Bone marrow (tissue), 2 donors: ENCODE measurements around the gene MAGI2.
"Not testable (repeated sequence)": the region's sequence is repeated elsewhere in the genome, so short reads cannot be mapped to it uniquely, and the experiment has no call there.

Source experiments
- DNase-seq, 2 donors: peaks; one replicate each; lab custom pipeline; 2025; lab: John Stamatoyannopoulos, UW

Gene MAGI2

DNA sequence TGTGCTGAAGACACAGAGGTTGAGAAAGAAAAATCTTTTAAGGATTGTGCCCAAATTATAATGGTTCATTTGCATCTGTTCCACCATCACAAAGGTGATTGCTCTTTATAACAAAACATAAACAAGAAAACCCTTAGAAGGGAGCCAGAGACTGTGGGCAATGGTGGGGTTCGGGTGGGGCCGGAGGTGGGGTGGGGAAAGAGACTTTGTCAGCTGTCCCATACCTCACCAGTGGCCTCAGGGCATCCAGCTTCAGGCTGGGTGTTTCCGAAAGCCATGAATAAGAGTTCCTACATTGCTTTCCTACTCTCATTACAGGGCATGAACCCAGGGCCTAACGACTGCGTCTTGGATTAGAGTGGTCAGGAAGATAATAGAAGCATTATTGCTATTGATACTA, 1427.0 kb downstream of the MAGI2 start:
- no peak for DNase-seq

- no peak for DNase-seq
Measured at GRCh38 chr7:78024591-78024990, 1428.9 kb downstream of the MAGI2 start.

- DNase-seq = no peak
Measured at GRCh38 chr7:78023191-78023590, 1430.3 kb downstream of the MAGI2 start.

- no peak for DNase-seq
Measured at GRCh38 chr7:78022165-78022564, 1431.3 kb downstream of the MAGI2 start.

DNA sequence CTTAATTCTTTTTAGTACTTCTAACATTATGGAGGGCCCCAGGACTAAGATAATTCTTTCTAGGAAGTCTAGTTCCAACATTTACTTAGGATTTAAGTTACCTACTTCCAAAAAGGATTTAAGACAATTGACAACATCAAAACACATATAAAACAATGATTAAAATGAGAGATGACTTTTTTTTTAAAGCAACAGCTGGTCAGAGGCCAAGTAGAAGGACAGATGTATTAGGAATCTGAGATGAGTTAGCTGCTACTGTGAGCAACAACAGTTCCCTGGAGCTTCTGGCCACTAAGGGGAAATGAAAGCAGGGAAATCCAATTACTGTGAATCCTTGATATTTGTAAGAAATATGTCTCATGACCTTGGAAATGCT, 1432.6 kb downstream of the MAGI2 start:
- DNase-seq = no peak

GRCh38 chr7:78020136-78020873, 1433.2 kb downstream of the MAGI2 start:
- peak; percentile 13 to 50 for DNase-seq

- DNase-seq = peak; percentile 50
Measured at GRCh38 chr7:78019447-78020135, 1433.9 kb downstream of the MAGI2 start.

DNA sequence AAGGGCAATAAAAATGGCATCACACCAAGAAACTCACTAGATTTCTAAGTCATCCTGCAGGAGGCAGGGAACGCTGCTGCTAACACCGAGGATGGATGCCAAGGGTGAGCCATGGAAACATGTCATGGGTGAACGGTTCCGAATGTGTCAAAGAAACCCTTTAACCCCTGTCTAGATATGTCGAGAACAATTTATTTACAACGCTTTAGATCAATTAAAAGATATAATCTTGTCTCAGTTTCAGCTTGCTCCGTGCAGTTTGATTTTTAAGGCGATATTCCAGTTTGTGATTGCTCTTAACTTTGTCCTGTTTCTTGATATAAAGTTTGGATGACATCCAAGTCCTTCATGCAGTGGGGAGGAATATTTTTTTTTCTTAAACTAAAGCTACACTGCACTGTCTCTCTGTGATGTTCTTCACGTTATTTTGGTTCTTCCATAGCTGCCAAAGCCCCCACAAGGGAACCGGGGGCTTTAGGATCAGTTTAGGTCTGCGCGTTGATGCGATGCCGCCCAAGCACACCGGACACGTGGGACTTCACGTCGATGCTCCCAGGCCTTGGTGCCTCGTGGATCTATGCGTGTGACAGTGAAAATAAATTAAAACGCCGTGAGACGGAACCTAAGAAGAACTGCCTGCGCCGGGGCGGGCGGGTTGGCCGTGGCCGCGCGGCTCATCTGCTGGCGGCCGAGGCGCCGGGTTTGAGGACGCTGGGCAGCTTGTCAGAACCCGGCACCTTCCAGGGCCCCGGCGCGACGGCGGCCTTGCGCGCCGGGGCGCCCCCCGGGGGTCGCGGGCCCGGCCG, 1434.6 kb downstream of the MAGI2 start:
- DNase-seq = peak in 1 of 2 donors; percentile 2

GRCh38 chr7:78017591-78018100, 1435.8 kb downstream of the MAGI2 start:
- no peak for DNase-seq

GRCh38 chr7:78015574-78016260, 1437.8 kb downstream of the MAGI2 start:
- DNase-seq = no peak

- DNase-seq = no peak
Measured at GRCh38 chr7:78014401-78014800, 1439.1 kb downstream of the MAGI2 start.

- DNase-seq = no peak
Measured at GRCh38 chr7:78013386-78013785, 1440.1 kb downstream of the MAGI2 start.

DNA sequence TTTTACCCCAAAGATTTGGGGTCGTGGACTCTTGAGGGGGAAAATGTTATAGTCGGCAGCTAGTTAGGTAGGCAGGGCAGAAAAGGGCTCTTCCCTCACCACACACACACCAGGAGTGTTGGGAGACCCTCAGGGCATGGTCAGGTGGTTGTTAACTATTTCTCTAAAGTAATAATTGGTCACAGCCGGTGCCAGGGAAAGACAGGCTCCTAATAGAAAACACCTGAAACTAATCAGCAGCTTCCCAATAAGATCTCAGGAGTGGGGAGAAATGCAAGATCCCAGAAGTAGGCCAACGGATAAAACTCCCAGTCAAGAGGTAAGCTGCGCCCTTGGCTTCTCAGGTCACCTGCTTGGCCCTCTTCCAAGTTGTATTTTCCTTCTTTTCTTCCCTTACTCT, 1441.8 kb downstream of the MAGI2 start:
- no peak for DNase-seq

DNA sequence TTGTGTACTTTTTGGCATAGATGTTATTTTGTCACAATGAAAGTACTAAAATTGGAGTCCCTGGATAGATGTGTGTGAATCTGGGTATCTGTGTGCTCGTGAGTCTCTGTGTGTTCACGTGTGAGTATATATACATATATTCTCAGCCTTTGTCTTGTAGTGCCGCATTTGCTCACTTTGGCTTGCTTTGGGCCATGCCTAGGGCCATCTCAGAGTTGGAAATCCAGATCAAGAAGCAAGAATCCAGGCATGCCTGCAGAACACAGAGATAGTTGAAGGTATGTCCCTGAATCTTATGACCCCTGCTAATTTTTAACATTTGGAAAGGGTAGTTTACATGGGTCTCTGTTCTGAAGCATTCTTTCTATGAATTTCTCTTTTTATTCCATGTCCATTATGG, 1446.2 kb downstream of the MAGI2 start:
- no peak for DNase-seq

- no peak for DNase-seq
Measured at GRCh38 chr7:78006063-78006755, 1447.3 kb downstream of the MAGI2 start.

DNA sequence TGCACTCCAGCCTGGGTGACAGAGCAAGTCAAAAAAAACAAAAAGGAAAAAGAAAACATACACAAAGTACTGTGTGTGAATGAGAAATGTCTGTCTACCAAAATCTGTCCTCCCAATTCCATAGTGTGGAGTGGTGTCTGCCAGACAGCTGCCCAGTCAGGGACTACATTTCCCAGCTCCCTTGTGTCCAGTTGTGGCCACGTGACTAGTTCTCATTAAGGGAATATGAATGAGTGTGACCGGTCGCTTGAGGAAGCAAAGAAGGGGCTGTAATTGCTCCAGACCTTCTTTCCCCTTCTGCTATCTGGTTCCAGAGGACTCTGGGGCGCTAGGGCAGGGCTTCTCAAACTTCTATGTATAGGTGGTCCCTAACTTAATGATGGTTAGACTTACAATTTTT, 1450.8 kb downstream of the MAGI2 start:
- DNase-seq = no peak

DNA sequence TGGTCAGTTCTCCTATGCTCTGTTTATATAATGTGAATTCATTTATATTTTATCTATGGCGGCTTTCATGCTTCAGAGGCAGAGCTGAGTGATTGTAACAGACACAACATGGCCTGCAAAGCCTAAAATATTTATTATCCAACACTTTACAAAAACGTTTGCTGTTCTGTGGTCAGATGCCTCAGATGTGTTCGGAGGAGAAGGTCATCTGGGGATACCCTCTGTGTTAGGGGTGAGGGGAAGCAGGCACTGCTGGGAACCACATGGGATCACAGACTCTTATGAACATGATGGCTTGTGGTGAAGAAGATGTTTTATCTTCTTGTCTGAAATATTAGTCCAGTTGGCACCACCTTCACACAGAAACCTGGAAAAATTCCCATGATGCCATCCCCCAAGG, 1451.4 kb downstream of the MAGI2 start:
- no peak for DNase-seq

GRCh38 chr7:77999168-77999567, 1454.3 kb downstream of the MAGI2 start:
- not testable (repeated sequence) for DNase-seq

DNA sequence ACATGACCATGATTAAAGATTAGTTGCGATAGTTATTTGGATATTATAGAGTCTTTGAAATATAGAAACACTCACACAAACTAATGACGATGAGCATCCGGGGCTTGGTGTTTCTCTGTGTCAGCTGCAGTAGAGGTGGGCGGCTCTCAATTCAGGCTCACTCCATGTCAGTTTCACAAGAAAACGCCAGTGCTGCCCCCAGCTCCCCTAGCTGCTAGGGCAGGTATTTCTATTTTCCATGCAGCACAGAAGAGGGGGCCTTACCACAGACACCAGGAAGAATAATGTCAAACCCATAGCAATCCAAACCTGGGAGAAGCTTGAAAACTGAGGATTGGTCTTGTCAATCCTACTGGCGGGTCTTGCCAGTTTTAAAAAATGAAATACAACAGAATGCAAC, 1457.8 kb downstream of the MAGI2 start:
- DNase-seq = no peak

DNA sequence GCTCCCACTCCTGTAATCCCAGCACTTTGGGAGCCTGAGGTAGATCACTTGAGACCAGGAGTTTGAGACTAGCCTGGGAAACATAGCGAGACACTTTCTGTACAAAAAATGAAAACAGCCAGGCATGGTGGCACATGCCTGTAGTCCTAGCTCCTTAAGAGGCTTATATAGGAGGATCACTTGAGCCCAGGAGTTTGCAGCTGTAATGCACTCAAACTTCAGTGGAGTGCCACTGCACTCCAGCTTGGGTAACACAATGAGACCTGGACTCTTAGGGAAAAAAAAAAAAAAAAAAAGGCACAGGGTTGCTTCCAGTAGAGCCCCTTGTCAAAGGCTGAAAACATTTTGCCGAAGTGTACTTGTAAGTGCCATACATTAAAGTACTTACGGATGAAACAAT, 1459.6 kb downstream of the MAGI2 start:
- no peak for DNase-seq

DNA sequence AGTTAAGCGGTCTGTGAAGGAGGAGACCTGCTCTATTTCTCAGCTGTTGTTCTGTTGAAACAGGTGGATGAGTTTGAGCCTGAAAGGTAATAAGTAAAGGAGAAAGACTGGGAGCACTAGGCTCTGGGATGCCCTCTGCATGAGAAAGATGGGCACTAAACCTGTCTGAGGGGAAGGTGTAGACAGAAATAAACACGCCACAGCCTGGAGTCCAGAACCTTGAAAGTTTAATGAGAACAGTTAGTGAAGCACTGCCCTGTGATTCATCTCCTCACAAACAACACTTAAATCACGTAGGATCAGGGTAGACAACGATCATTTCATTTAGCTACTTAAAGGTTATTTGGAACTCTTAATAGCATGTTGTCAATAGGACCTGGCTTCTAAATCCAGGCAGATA, 1461.8 kb downstream of the MAGI2 start:
- DNase-seq = no peak
